Activated T-cell treated with anti-CD3 and anti-CD28 coated beads for 48 hours (primary cell): Measurements from ENCODE around the gene OR1A2.
"Not testable (repeated sequence)": the region's sequence is repeated elsewhere in the genome, so short reads cannot be mapped to it uniquely, and the experiment has no call there.

Experiments used
- DNase-seq: peaks from one replicate; pipeline ENCODE4 v3.0.0-alpha.2; 2020; ENCODE audit warnings: low read depth

Gene OR1A2, protein sequence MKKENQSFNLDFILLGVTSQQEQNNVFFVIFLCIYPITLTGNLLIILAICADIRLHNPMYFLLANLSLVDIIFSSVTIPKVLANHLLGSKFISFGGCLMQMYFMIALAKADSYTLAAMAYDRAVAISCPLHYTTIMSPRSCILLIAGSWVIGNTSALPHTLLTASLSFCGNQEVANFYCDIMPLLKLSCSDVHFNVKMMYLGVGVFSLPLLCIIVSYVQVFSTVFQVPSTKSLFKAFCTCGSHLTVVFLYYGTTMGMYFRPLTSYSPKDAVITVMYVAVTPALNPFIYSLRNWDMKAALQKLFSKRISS

DNA sequence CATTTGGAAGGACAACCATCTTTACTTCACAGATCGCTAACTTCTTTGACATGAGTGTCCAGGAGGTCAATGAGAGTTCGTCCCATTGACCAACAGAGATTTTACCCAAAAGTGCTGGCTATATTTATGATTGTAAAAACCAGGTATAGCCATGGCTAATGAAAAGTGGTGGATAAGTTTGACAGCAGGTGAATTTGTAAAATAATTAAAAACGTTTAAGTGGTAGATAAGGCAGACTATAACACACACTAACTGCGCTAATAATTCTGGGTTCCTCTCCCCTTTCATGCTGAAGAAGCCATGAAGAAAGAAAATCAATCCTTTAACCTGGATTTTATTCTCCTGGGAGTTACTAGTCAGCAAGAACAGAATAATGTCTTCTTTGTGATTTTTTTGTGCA is at the start of gene OR1A2:
Gene OR1A2 (plus strand): TSS at position 301 of the 400 bp plus-strand sequence. CDS start 0 bp downstream, at position 301.
- no peak for DNase-seq

DNA sequence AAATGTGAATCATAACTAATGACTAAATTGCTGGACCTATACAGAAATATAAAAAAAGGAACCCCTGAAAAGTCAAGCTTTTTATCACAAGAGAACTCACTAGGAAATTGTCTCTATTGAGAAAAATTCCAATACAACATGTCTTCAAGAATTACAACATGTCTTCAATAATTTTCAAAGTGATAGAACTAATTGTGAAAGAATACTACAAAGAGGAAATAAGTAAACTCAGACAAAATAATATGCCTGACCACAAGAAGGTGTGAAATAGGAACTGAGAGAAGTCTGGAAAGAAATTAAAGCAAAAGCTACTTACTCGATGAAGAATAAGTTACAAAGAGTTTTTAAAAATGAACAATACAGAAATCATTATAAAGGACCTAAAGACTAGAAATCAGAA is 40.1 kb upstream of the OR1A2 start:
- DNase-seq, result no peak

DNA sequence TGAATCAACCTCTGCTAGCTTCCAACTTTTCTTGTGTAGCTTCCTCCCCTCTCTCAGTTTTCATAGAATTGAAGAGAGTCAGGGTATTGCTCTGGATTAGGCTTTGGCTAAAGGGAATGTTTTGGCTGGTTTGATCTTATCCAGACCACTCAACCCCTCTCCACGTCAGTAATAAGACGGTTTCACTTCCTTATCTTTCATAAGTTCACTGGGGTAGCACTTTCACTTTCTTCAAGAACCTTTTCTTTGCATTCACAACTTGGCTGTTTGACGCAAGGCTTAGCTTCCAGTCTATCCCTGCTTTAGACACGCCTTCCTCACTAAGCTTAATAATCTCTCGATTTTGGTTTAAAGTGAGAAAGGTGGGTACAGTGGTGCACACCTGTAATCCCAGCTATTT is 29.7 kb upstream of the OR1A2 start:
- DNase-seq, result no peak

DNA sequence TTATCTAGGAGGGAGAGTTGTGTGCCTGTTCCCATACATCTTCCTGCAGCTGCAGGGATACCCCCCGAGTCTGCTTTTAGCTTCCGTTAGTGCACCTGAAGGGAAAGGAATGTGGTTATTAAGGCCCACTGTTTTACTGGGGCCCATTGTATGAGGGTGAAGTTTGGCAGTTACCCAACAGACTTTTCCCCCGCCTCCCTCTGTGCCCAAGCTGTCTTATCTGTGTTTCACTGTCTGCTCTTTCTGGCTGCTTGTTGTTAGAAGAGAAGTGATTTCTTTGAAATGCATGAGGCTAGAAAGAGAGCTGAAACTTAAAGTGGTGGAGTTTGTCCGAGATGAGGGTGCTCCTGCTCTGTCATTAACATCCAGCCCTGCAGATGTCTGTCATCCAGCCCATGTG is 7.4 kb upstream of the OR1A2 start:
- no peak for DNase-seq

DNA sequence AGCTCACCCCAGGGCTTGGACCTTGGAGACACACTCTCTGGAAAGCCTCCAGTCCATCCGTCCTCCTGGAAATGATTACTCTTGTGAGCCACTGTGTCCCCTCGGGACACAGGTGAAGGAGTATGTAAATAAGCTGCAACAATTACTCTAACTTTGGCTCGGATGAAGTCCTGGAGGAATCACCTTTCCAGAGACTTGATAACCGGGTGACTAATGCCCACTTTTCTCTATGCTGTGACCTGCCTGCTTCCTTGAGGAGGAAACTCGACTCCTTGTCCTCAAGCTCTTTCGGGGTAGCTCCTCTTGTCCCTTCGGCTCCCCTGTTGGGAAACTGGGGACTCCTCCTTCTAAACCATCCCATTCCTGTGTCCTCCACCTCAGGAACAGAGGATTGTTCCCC is 10.0 kb downstream of the OR1A2 start, which contains the start of gene OR1A1:
Gene OR1A1 (plus strand): TSS at position 301 of the 400 bp plus-strand sequence. CDS start 7,954 bp downstream, outside the sequence.
- no peak for DNase-seq

DNA sequence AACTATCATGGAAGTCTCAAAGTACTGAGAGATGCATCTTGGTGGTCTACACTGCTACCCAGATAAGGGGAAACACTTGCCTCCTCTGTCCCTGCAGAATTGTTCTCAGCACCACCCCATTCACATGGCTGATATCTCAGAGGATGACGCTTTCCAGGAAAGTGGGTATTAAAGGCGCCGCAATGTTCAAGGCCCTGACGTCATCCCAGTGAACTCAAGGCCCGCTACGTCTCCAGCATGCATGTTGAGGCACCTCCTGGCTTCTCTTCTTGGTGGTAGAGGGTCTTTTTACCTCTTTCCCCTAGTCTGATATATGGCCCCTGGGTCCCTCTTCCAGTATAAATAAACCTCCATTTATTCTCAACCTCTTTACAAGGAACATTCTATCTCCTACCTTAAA is 11.2 kb downstream of the OR1A2 start:
- DNase-seq, result no peak

DNA sequence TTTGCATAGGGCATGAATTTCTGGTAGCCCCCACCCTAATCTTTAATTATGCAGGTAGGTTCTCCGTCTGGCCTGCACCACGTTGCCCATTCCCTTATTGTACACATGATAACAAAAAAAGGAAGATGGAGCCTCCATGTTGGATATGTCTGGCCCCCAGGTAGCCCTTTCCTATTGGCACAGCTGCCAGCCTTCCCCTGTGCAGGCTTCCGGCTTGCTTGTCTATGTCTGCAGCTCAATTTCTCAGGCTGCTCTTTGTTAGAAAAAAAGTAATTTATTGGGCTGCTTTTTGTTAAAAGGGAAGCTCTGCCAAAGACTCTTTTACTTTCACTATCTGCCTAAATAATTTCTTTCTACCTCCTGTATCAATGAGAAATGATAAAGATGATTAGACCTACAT is 15.7 kb downstream of the OR1A2 start:
- no peak for DNase-seq

DNA sequence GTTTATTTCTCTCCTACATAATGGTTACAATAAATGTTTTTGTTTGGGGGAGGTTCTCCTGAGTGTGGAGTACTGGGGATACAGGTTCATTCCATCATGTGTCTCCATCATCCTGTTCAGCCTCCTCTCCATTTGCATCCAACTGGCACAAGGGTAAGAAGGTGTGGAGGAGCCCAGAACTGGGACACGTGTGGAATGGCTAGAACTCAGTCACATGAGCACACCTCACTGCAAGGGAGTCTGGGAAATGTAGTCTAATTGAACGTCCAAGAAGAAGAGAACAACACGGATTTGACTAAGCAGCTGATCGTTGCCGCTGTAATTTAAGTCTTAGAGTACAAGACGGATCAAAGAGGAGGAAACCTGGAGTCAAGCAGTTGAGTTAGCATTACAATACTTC is 16.3 kb downstream of the OR1A2 start:
- no peak for DNase-seq

DNA sequence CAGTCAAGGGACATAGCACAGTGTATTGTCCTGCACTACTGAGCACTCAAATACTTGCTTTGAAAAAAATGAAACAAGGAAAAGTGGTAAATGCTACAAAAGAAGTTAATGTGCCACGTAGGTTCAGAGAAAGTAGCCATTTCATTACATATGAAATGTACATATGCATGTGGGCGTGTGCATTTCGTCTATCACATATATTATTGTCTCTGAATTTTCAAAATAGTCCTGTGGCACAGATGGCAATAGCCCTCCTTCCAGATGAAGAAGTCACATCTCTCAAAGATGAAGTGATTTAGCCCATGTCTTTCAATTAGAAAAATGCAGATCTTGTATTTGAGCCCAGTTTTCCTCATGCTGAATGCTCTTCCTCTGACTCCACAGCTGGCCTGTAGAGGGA is 22.7 kb downstream of the OR1A2 start:
- not testable (repeated sequence) for DNase-seq

DNA sequence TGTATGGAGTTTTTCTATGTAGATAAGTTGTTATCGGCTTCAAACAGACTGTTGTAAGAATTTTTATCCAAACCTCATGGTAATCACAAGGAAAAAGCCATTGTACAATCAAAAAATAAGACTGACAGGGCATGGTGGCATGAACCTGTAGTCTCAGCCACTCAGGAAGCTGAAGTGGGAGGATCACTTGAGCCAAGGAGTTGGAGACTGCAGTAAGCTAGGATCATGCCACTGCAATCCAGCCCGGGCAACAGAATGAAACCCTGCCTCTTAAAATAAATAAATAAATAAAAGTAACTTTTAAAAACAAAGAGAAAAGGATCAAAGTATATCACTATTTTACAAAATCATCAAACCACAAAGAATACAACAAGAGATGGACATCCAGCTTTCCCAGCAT is 24.5 kb downstream of the OR1A2 start:
- no peak for DNase-seq

DNA sequence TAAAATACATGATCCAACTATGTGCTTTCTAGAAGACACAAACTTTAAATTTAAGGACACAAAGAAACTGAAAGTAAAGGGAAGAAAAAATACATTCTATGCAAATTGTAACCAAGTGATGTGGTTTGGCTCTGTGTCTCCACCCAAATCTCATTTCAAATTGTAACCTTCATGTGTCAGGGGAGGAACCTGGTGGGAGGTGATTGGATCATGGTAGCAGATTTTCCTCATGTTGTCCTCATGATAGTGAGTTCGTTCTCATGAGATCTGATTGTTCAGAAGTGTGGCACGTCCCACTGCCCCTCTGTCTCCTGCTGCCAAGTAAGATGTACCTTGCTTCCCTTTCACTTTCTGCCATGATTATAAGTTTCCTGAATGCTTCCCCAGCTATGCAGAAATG is 25.2 kb downstream of the OR1A2 start:
- no peak for DNase-seq

DNA sequence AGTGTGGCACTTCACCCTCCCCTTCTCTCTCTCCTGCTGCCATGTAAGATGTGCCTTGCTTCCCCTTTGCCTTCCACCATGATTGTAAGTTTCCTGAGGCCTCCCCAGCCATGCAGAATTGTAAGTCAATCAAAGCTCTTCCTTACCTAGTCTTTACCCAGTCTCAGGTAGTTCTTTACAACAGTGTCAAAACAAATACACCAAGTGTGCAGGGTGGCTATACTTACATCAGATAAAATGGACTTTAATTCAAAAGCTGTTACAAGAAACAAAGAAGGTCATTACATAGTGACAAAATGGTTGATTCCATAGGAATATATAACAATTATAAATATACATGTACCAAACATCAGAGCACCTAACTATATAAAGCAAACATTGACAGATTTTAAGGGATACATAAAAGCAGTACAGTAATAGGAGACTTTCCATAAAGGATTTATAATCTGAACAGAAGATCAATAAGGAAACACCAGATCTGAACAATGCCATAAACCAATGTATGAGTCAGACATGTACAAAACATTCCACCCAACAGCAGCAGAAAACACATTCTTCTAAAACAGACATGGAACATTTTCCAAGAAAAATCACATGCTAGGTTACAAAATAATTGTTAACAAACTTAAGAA is 27.5 kb downstream of the OR1A2 start:
- DNase-seq, result not testable (repeated sequence)

DNA sequence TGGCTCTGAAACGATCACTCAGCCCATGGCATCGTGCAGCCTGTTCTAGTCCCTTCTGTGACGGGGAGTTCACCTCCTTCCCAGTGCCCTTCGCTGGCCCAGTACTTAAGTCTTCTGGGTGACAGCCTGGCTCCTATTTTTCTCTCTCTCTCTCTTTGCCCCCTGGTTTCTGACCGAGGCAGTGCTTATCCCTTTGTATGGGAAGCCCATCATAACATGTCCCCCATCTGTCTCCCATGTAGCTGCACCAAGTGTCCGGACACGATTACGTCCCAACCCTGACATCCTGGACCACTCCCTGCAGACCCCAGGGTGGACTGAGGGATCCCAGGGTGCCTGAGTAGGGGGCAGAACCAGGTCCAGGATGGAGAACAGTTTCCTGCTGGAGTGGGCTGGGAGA is 35.0 kb downstream of the OR1A2 start:
- DNase-seq, result not testable (repeated sequence)

DNA sequence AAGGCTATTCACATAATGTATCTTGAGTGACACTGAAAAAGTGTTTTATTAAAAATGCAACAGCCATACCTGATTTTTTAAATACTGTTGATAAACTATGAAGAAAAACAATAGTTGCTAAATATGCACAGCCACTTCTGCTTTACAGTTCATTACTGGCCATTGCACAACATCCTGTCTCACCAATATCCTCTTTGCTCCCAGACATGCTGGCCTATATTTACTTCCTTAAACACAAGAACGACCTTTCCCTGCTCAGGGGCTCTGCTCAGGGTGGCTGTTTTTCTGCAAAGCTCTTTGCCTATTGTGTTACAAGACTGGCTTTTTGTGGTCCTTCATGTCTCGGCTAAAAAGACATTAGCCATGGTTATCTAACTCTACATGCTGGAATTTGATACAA is 41.4 kb downstream of the OR1A2 start:
- not testable (repeated sequence) for DNase-seq

DNA sequence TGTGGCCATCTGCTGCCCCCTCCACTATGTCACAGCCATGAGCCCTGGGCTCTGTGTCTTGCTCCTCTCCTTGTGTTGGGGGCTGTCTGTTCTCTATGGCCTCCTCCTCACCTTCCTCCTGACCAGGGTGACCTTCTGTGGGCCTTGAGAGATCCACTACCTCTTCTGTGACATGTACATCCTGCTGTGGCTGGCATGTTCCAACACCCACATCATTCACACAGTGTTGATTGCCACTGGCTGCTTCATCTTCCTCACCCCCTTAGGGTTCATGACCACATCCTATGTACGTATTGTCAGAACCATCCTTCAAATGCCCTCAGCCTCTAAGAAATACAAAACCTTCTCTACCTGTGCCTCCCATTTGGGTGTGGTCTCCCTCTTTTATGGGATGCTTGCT is 43.7 kb downstream of the OR1A2 start:
- DNase-seq, result not testable (repeated sequence)

DNA sequence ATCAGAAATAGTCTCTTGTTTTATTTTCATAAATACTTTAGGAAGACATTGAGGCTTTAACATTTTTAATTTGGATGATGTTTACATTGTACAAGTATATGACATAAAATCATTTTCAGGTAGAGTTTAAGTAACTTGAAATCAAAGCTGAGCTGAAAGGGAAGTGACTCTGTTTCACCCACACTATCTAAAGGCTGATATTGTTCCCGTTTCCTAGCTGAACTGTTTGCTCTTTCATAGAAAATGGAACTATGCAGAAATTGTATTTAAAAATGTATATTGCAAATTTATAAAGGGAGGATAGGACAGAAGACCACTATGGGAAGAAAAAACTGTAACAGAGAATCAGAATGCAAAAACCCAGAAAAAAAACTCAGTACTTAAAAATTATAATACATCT is 47.5 kb downstream of the OR1A2 start:
- DNase-seq, result not testable (repeated sequence)
